Large intestine (tissue), 3 donors: ENCODE results near the gene SCRT2. TPM values are rescaled to one million over a fixed set of nuclear protein-coding genes. Genes with fewer than 3 reads are reported as not detected.
A peak's percentile ranks its signal among the peaks of the same experiment; 100 is the strongest.

Experiments
- DNase-seq, 2 donors: peaks; one replicate each; pipeline versions ENCODE4 v3.0.0 to v3.0.0-alpha.2; 2013
- H3K27ac ChIP-seq: one replicate; pipeline ENCODE4 v1.5.1; 2013; ENCODE audit warnings: low read length
- H3K27me3 ChIP-seq: 2 replicates; pipeline ENCODE4 v1.6.1; 2013; ENCODE audit warnings: low read length; ENCODE audit not compliant: control insufficient read depth, insufficient read depth
- H3K36me3 ChIP-seq: 2 replicates; pipeline ENCODE4 v1.6.1; 2013; ENCODE audit warnings: low read length; ENCODE audit not compliant: control insufficient read depth, insufficient read depth
- H3K4me1 ChIP-seq: one replicate; pipeline ENCODE4 v1.6.1; 2013; ENCODE audit warnings: low read length; ENCODE audit not compliant: control insufficient read depth, insufficient read depth
- H3K4me3 ChIP-seq: one replicate; pipeline ENCODE4 v1.5.1; 2013; ENCODE audit warnings: low read length
- H3K9me3 ChIP-seq: one replicate; pipeline ENCODE4 v1.6.1; 2013; ENCODE audit warnings: mild to moderate bottlenecking, low read depth, low read length, moderate library complexity; ENCODE audit not compliant: control insufficient read depth
- WGBS: methylation state at CpG from one replicate; pipeline ENCODE4 v1.1.5; 2013; ENCODE audit warnings: low lambda C conversion rate; ENCODE audit not compliant: insufficient coverage; 5-methylcytosine and 5-hydroxymethylcytosine counted together
- polyA plus RNA-seq: library from polyadenylated mRNA; unstranded; fragments of 120-200 nt; gene quantifications from one replicate; pipeline ENCODE4 v1.2.1, GENCODE V29; 2013

SCRT2 gene
- polyA plus RNA-seq, 1 donor: 0.01 TPM

GRCh38 chr20:664151-664550 is 11.5 kb downstream of the SCRT2 start:
- no peaks in the 10 kb centered on the region for H3K9me3 ChIP-seq
- no peak for DNase-seq
- H3K4me1 ChIP-seq: no peaks in the 10 kb centered on the region
- no CpG with 5 or more reads among the region's 60 CpGs for WGBS
- no peaks in the 10 kb centered on the region for H3K36me3 ChIP-seq
- H3K27me3 ChIP-seq: peaks cover 81% of the 10 kb centered on the region
- no peak overlapping the region for H3K27ac ChIP-seq
- no peak overlapping the region for H3K4me3 ChIP-seq

GRCh38 chr20:663315-664090 is 12.1 kb downstream of the SCRT2 start:
- H3K27ac ChIP-seq: no peak overlapping the region
- H3K4me3 ChIP-seq: no peak overlapping the region
- no peaks in the 10 kb centered on the region for H3K36me3 ChIP-seq
- H3K27me3 ChIP-seq: peaks cover 86% of the 10 kb centered on the region
- H3K4me1 ChIP-seq: no peaks in the 10 kb centered on the region
- no CpG with 5 or more reads among the region's 84 CpGs for WGBS
- peak in 1 of 2 donors; percentile 37 for DNase-seq
- H3K9me3 ChIP-seq: no peaks in the 10 kb centered on the region

- no peaks in the 10 kb centered on the region for H3K4me1 ChIP-seq
- no peak for DNase-seq
- peaks cover 91% of the 10 kb centered on the region for H3K27me3 ChIP-seq
- WGBS: no CpG with 5 or more reads among the region's 16 CpGs
- H3K4me3 ChIP-seq: no peak overlapping the region
- no peaks in the 10 kb centered on the region for H3K9me3 ChIP-seq
- no peaks in the 10 kb centered on the region for H3K36me3 ChIP-seq
- no peak overlapping the region for H3K27ac ChIP-seq
Measured at GRCh38 chr20:662277-663192, 13.1 kb downstream of the SCRT2 start.

- H3K9me3 ChIP-seq: no peaks in the 10 kb centered on the region
- no peak for DNase-seq
- no peaks in the 10 kb centered on the region for H3K4me1 ChIP-seq
- 20% methylated on average over 1 of the region's 29 CpGs for WGBS
- H3K27ac ChIP-seq: no peak overlapping the region
- H3K4me3 ChIP-seq: no peak overlapping the region
- no peaks in the 10 kb centered on the region for H3K36me3 ChIP-seq
- peaks cover 87% of the 10 kb centered on the region for H3K27me3 ChIP-seq
Measured at GRCh38 chr20:661474-662270, 13.9 kb downstream of the SCRT2 start.

- Histone ChIP-seq H3K9me3 (no peaks in the 10 kb centered on the region), H3K36me3 (no peaks in the 10 kb centered on the region), H3K27ac (no peak overlapping the region), H3K4me3 (no peak overlapping the region), H3K27me3 (peaks cover 67% of the 10 kb centered on the region), H3K4me1 (peaks cover 5% of the 10 kb centered on the region)
- no CpG with 5 or more reads among the region's 5 CpGs for WGBS
- no peak for DNase-seq
Measured at GRCh38 chr20:658731-659291, 16.8 kb downstream of the SCRT2 start.

- Histone ChIP-seq H3K27me3 (peaks cover 62% of the 10 kb centered on the region), H3K4me3 (no peak overlapping the region)
- WGBS: no CpG with 5 or more reads among the region's 2 CpGs
Measured at GRCh38 chr20:658202-658601, 17.4 kb downstream of the SCRT2 start.

GRCh38 chr20:655726-656624 is 19.6 kb downstream of the SCRT2 start:
- 100% methylated on average over 1 of the region's 11 CpGs for WGBS

More at GRCh38 chr20:658202-658601, 17.4 kb downstream of the SCRT2 start:
- DNase-seq: no peak
- H3K4me1 ChIP-seq: peaks cover 9% of the 10 kb centered on the region
- H3K9me3 ChIP-seq: no peaks in the 10 kb centered on the region
- H3K27ac ChIP-seq: no peak overlapping the region
- no peaks in the 10 kb centered on the region for H3K36me3 ChIP-seq

GRCh38 chr20:654417-654750 is 21.2 kb downstream of the SCRT2 start:
- Histone ChIP-seq H3K9me3 (no peaks in the 10 kb centered on the region), H3K27ac (no peak overlapping the region), H3K4me3 (no peak overlapping the region), H3K4me1 (peaks cover 18% of the 10 kb centered on the region), H3K36me3 (peaks cover 8% of the 10 kb centered on the region), H3K27me3 (peaks cover 27% of the 10 kb centered on the region)
- 80% methylated on average over 1 of the region's 3 CpGs for WGBS
- no peak for DNase-seq

More at GRCh38 chr20:655726-656624, 19.6 kb downstream of the SCRT2 start:
- peaks cover 40% of the 10 kb centered on the region for H3K27me3 ChIP-seq
- H3K36me3 ChIP-seq: peaks cover under 1% of the 10 kb centered on the region
- peaks cover 18% of the 10 kb centered on the region for H3K4me1 ChIP-seq
- no peak for DNase-seq
- no peak overlapping the region for H3K27ac ChIP-seq
- no peaks in the 10 kb centered on the region for H3K9me3 ChIP-seq
- no peak overlapping the region for H3K4me3 ChIP-seq

GRCh38 chr20:653590-654416 is 21.8 kb downstream of the SCRT2 start:
- Histone ChIP-seq H3K27ac (peak overlapping the region; percentile 35), H3K36me3 (peaks cover 11% of the 10 kb centered on the region), H3K4me3 (peak overlapping the region; percentile 61), H3K27me3 (peaks cover 23% of the 10 kb centered on the region), H3K4me1 (peaks cover 18% of the 10 kb centered on the region), H3K9me3 (no peaks in the 10 kb centered on the region)
- peak; percentile 42 to 75 for DNase-seq
- WGBS: no CpG with 5 or more reads among the region's 31 CpGs
